ENCODE measurements around the gene ARHGEF37. TPM values are rescaled to one million over a fixed set of nuclear protein-coding genes. Genes with fewer than 3 reads are reported as not detected.

Gene ARHGEF37
- polyA plus RNA-seq, 1 donor, result 4.5 TPM

DNA sequence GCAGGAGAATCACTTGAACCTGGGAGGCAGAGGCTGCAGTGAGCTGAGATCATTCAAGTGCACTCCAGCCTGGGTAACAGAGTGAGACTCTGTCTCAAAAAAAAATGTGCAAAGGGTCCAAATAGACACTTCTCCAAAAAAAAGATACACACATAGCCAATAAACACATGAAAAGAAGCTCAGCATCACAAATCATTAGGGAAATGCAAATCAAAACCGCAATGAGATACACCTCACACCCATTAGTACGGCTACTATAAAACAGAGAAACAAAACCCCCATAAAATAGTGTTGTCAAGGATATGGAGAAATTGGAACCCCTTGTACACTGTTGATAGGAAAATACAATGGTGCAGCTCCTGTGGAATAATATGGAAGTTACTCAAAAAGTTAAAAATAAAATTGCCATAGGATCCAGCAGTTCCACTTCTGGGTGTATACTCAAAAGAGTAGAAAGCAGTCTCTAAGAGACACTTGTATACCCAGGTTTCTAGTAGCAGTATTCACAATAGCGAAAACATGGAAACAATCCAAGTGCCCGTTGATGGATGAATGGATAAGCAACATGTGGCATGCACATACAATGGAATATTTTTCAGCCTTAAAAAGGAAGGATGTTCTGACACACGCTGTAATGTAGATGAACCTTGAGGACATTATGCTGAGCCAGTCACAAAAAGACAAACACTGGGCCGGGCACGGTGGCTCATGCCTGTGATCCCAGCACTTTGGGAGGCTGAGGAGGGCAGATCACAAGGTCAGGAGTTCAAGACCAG, 91.6 kb downstream of the ARHGEF37 start:
- Histone ChIP-seq H3K9me3 (ENCODE audit: control insufficient read depth, low read depth, low read length) (peaks cover 5% of the 10 kb centered on the region), H3K36me3 (ENCODE audit: control insufficient read depth, insufficient read depth, low read length) (no peaks in the 10 kb centered on the region), H3K27me3 (ENCODE audit: control insufficient read depth, insufficient read depth, low read length) (no peaks in the 10 kb centered on the region), H3K4me3 (ENCODE audit: low read length) (no peak overlapping the region), H3K27ac (ENCODE audit: low read length) (no peak overlapping the region), H3K4me1 (ENCODE audit: control insufficient read depth, insufficient read depth, low read length) (peaks cover 15% of the 10 kb centered on the region)
- DNase-seq, result no peak
- 90% methylated on average over 2 of the region's 7 CpGs for WGBS (ENCODE audit: insufficient coverage, low lambda C conversion rate)

GRCh38 chr5:149674686-149675085, 93.4 kb downstream of the ARHGEF37 start:
- Histone ChIP-seq H3K27me3 (ENCODE audit: control insufficient read depth, insufficient read depth, low read length) (no peaks in the 10 kb centered on the region), H3K9me3 (ENCODE audit: control insufficient read depth, low read depth, low read length) (peaks cover 5% of the 10 kb centered on the region), H3K4me1 (ENCODE audit: control insufficient read depth, insufficient read depth, low read length) (peaks cover 15% of the 10 kb centered on the region), H3K4me3 (ENCODE audit: low read length) (no peak overlapping the region), H3K36me3 (ENCODE audit: control insufficient read depth, insufficient read depth, low read length) (no peaks in the 10 kb centered on the region), H3K27ac (ENCODE audit: low read length) (no peak overlapping the region)
- no peak for DNase-seq
- WGBS (ENCODE audit: insufficient coverage, low lambda C conversion rate), result no CpG with 5 or more reads among the region's 3 CpGs

DNA sequence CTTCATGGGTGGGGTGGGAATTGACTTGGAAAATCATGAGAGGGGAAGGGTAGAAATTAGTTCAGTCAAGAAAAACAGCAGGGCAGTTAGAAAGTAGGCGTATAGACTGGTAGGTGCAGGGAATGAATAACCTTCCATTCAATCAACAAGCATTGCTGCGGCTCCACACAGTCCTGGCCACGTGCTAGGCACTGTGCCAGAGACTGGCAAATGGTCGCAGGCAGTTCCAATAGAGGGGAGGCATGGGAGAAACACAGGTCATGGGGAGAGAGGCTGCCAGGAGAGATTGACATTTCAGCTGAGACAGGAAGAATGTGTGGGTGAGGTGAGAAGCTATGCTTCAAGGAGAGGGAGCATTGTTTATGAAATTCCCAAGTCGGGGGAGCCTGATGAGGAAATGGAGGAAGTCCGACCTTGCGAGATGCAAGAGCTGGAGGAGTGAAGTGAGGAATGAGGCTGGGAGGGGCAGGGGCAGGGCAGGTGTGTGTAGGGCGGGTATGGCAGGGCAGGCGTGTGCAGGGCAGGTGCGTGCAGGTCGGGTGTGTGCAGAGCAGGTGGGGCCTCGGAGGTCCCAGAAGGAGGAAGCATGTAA, 94.4 kb downstream of the ARHGEF37 start:
- H3K4me3 ChIP-seq (ENCODE audit: low read length), result no peak overlapping the region
- peaks cover 5% of the 10 kb centered on the region for H3K9me3 ChIP-seq (ENCODE audit: control insufficient read depth, low read depth, low read length)
- DNase-seq, result peak; percentile 91 to 93
- H3K27me3 ChIP-seq (ENCODE audit: control insufficient read depth, insufficient read depth, low read length), result no peaks in the 10 kb centered on the region
- peak overlapping the region; percentile 57 for H3K27ac ChIP-seq (ENCODE audit: low read length)
- peaks cover 15% of the 10 kb centered on the region for H3K4me1 ChIP-seq (ENCODE audit: control insufficient read depth, insufficient read depth, low read length)
- WGBS (ENCODE audit: insufficient coverage, low lambda C conversion rate), result no CpG with 5 or more reads among the region's 12 CpGs
- no peaks in the 10 kb centered on the region for H3K36me3 ChIP-seq (ENCODE audit: control insufficient read depth, insufficient read depth, low read length)

DNA sequence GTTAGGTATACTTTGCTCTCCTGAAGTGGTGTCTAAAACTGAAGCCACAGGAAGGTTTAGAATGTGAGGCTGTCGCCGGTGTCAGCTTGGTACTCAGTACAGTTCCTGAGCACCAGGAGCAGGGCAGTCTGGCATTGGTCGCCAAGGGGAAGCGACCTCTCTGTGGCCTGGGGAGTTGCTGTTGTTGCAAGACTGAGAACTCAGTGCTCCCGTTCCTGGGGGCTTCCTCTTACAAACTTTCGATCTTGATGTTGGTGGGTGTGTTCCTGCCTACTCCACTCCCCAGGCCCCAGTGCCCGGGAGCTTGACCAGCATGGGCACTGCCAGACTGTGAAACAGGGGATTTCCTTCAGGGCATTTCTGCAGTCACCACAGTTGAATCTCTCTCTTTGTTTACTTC, 96.4 kb downstream of the ARHGEF37 start:
- Histone ChIP-seq H3K9me3 (ENCODE audit: control insufficient read depth, low read depth, low read length) (no peaks in the 10 kb centered on the region), H3K27ac (ENCODE audit: low read length) (no peak overlapping the region), H3K4me3 (ENCODE audit: low read length) (no peak overlapping the region), H3K4me1 (ENCODE audit: control insufficient read depth, insufficient read depth, low read length) (peaks cover 15% of the 10 kb centered on the region), H3K27me3 (ENCODE audit: control insufficient read depth, insufficient read depth, low read length) (no peaks in the 10 kb centered on the region), H3K36me3 (ENCODE audit: control insufficient read depth, insufficient read depth, low read length) (no peaks in the 10 kb centered on the region)
- no peak for DNase-seq
- no CpG with 5 or more reads among the region's 7 CpGs for WGBS (ENCODE audit: insufficient coverage, low lambda C conversion rate)

DNA sequence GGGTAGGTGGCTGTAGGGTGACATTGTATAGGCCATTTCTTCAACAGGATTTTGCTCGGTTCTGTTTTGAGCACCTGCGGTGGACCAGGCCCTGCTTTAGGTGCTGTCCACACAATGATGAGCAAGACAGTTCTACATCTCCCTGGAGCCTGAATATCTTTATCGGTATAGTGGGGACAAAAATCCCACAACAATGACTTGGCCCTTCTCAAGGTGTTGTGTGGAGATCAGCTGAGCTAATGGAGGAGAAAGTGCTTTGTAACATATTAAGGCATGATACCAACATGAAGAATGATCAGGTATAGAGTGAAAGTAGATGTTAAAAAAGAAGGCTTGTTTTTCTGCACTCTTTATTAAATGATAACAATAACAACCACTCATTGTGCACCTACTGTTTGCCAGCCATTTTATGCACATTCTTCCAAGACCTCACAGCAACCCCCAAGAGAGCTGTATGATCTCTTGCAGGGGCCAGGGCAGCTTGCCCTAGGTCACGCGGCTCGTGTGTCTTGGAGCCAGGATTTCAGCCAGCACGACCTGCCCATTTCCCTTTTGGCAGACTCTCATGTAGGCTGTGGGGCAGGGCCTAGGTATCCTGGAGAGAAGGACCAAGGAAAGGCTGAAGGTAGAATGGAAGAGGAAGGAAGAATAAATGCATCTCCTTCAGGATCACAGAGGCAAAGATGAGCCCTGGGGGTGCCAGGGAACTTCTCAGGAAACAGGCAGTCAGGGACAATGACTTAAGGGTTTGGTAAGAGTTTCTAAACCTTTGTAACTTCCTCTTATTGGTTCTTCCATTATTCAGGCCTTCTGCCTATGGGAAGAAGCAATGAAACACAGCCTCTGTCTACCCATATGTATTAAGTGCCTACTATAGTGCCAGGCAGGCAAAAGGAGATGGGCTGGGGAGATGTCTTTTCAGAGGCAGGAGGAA, 98.8 kb downstream of the ARHGEF37 start:
- DNase-seq, result no peak
- no peaks in the 10 kb centered on the region for H3K36me3 ChIP-seq (ENCODE audit: control insufficient read depth, insufficient read depth, low read length)
- no peaks in the 10 kb centered on the region for H3K9me3 ChIP-seq (ENCODE audit: control insufficient read depth, low read depth, low read length)
- no peak overlapping the region for H3K4me3 ChIP-seq (ENCODE audit: low read length)
- WGBS (ENCODE audit: insufficient coverage, low lambda C conversion rate), result no CpG with 5 or more reads among the region's 7 CpGs
- no peak overlapping the region for H3K27ac ChIP-seq (ENCODE audit: low read length)
- no peaks in the 10 kb centered on the region for H3K27me3 ChIP-seq (ENCODE audit: control insufficient read depth, insufficient read depth, low read length)
- H3K4me1 ChIP-seq (ENCODE audit: control insufficient read depth, insufficient read depth, low read length), result peaks cover 15% of the 10 kb centered on the region

GRCh38 chr5:149680810-149681221, 99.5 kb downstream of the ARHGEF37 start:
- no peak overlapping the region for H3K27ac ChIP-seq (ENCODE audit: low read length)
- no peak overlapping the region for H3K4me3 ChIP-seq (ENCODE audit: low read length)
- H3K9me3 ChIP-seq (ENCODE audit: control insufficient read depth, low read depth, low read length), result no peaks in the 10 kb centered on the region
- H3K4me1 ChIP-seq (ENCODE audit: control insufficient read depth, insufficient read depth, low read length), result peaks cover 11% of the 10 kb centered on the region
- no peak for DNase-seq
- no peaks in the 10 kb centered on the region for H3K36me3 ChIP-seq (ENCODE audit: control insufficient read depth, insufficient read depth, low read length)
- H3K27me3 ChIP-seq (ENCODE audit: control insufficient read depth, insufficient read depth, low read length), result no peaks in the 10 kb centered on the region
- WGBS (ENCODE audit: insufficient coverage, low lambda C conversion rate), result no CpG with 5 or more reads among the region's 2 CpGs

DNA sequence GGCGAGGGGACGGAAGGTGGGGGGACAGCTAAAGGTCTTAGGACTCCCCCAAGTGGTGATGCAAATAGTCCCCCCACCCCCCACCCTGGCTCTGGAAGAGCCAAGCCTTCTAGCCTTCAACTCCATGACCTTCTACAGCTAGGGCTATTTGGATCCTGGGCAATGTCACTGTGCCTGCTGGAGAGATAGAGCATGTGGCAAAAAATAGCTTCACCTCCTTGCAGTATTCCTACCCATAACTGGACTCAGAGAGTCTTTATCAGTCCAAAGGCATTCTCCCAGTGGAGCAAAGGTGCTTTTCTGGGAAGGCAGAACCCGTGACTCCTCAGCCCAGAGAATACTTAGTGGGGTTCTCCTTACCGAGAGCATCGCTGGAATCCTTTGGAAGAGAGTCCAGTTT, 100.0 kb downstream of the ARHGEF37 start:
- H3K4me3 ChIP-seq (ENCODE audit: low read length), result no peak overlapping the region
- no CpG with 5 or more reads among the region's 5 CpGs for WGBS (ENCODE audit: insufficient coverage, low lambda C conversion rate)
- H3K27ac ChIP-seq (ENCODE audit: low read length), result no peak overlapping the region
- no peak for DNase-seq
- H3K9me3 ChIP-seq (ENCODE audit: control insufficient read depth, low read depth, low read length), result no peaks in the 10 kb centered on the region
- peaks cover 7% of the 10 kb centered on the region for H3K4me1 ChIP-seq (ENCODE audit: control insufficient read depth, insufficient read depth, low read length)
- no peaks in the 10 kb centered on the region for H3K27me3 ChIP-seq (ENCODE audit: control insufficient read depth, insufficient read depth, low read length)
- H3K36me3 ChIP-seq (ENCODE audit: control insufficient read depth, insufficient read depth, low read length), result no peaks in the 10 kb centered on the region

DNA sequence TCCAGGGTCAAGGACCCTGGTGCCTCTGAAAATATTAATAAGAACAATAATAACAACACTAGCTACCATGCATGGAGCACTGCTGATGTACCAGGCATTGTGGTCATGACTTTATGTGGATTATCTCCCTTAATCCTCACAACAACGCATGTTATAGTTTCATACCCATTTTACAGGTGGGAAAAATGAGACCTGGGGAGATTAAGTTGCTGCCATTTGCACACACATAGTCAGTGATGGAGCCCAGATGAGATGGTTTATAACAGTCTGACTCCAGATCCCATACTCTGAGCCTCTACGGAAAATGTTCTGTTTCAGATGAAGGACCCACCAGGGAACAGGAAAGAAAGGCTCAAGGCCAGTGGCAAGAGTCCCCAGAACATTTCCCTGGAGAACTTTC, 100.6 kb downstream of the ARHGEF37 start:
- no peaks in the 10 kb centered on the region for H3K36me3 ChIP-seq (ENCODE audit: control insufficient read depth, insufficient read depth, low read length)
- H3K4me3 ChIP-seq (ENCODE audit: low read length), result no peak overlapping the region
- no peaks in the 10 kb centered on the region for H3K9me3 ChIP-seq (ENCODE audit: control insufficient read depth, low read depth, low read length)
- peaks cover 4% of the 10 kb centered on the region for H3K4me1 ChIP-seq (ENCODE audit: control insufficient read depth, insufficient read depth, low read length)
- no peak overlapping the region for H3K27ac ChIP-seq (ENCODE audit: low read length)
- no peaks in the 10 kb centered on the region for H3K27me3 ChIP-seq (ENCODE audit: control insufficient read depth, insufficient read depth, low read length)
- no peak for DNase-seq
- no CpG with 5 or more reads among the region's 2 CpGs for WGBS (ENCODE audit: insufficient coverage, low lambda C conversion rate)

DNA sequence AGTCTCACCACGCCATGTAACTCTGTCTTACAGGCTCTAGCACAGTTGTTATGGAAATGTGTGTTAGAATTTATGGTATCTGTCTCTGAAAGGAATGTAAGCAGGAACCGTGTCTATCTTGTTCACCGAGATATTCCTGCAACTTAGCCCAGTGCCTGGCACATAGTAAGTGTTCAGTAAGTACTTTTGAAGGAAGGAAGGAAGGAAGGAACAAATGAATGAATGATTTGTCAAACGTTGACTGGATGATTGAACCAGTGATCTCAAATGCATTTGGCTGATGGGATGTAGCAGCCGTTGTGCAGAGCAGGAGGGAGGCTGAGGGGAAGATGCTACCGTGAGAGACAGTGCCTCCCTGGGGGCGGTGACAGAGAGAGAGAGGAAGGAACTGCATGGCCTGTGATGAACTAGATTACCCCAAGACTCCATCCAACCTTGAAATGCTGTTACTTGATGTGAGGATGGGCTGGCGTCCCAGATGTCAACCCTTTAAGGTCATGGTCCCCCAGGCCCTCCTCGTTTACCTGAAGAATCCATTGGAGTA, 101.3 kb downstream of the ARHGEF37 start:
- H3K4me1 ChIP-seq (ENCODE audit: control insufficient read depth, insufficient read depth, low read length), result peaks cover 4% of the 10 kb centered on the region
- no peak for DNase-seq
- H3K4me3 ChIP-seq (ENCODE audit: low read length), result no peak overlapping the region
- H3K27me3 ChIP-seq (ENCODE audit: control insufficient read depth, insufficient read depth, low read length), result no peaks in the 10 kb centered on the region
- H3K27ac ChIP-seq (ENCODE audit: low read length), result no peak overlapping the region
- H3K36me3 ChIP-seq (ENCODE audit: control insufficient read depth, insufficient read depth, low read length), result no peaks in the 10 kb centered on the region
- no peaks in the 10 kb centered on the region for H3K9me3 ChIP-seq (ENCODE audit: control insufficient read depth, low read depth, low read length)
- WGBS (ENCODE audit: insufficient coverage, low lambda C conversion rate), result 28% methylated on average over 2 of the region's 9 CpGs

DNA sequence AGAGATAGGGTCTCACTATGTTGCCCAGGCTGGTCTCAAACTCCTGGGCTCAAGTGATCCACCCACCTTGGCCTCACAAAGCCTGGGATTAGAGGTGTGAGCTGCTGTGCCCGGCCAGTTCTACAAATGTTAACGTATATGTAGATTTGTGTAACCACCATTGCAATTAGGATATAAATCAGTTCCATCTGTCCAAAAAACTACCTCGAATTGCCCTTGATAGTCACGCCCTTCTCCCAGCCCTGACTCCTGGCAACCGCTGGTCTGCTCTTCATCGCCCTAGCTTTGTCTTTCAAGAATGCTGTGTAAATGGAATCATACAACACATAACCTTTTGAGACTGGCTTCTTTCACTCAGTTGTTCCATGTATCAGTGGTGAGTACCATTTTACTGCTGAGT, 102.7 kb downstream of the ARHGEF37 start:
- no peaks in the 10 kb centered on the region for H3K9me3 ChIP-seq (ENCODE audit: control insufficient read depth, low read depth, low read length)
- H3K36me3 ChIP-seq (ENCODE audit: control insufficient read depth, insufficient read depth, low read length), result no peaks in the 10 kb centered on the region
- WGBS (ENCODE audit: insufficient coverage, low lambda C conversion rate), result 93% methylated on average over 2 of the region's 6 CpGs
- no peak overlapping the region for H3K27ac ChIP-seq (ENCODE audit: low read length)
- peaks cover 4% of the 10 kb centered on the region for H3K4me1 ChIP-seq (ENCODE audit: control insufficient read depth, insufficient read depth, low read length)
- no peak overlapping the region for H3K4me3 ChIP-seq (ENCODE audit: low read length)
- no peaks in the 10 kb centered on the region for H3K27me3 ChIP-seq (ENCODE audit: control insufficient read depth, insufficient read depth, low read length)
- DNase-seq, result no peak

All from large intestine (tissue), 3 donors.